ENCODE measurements around the gene CD7.

The CD7 gene

GRCh38 chr17:82346342-82347300 is 29.2 kb upstream of the CD7 start:
- peak in 2 of 3 donors; percentile 24 to 38 for DNase-seq

GRCh38 chr17:82345151-82345976 is 28.0 kb upstream of the CD7 start:
- DNase-seq: no peak

GRCh38 chr17:82344175-82344907 is 26.9 kb upstream of the CD7 start:
- no peak for DNase-seq

- no peak for DNase-seq
Measured at GRCh38 chr17:82343560-82343959, 26.2 kb upstream of the CD7 start.

- no peak for DNase-seq
Measured at GRCh38 chr17:82342361-82343079, 25.1 kb upstream of the CD7 start.

GRCh38 chr17:82339634-82340580 is 22.5 kb upstream of the CD7 start:
- DNase-seq: no peak

- DNase-seq: no peak
Measured at GRCh38 chr17:82338858-82339633, 21.6 kb upstream of the CD7 start.

GRCh38 chr17:82334622-82335394 is 17.4 kb upstream of the CD7 start:
- DNase-seq: peak; percentile 29 to 57 (median 56)

GRCh38 chr17:82334204-82334621 is 16.8 kb upstream of the CD7 start:
- DNase-seq: no peak

GRCh38 chr17:82333279-82334171 is 16.1 kb upstream of the CD7 start, which contains the start of gene SECTM1:
TSS of gene SECTM1 (minus strand) at chr17:82333766. CDS start at chr17:82327240, 6,526 bp downstream.
- DNase-seq: peak; percentile 61 to 77 (median 72)

- DNase-seq: peak; percentile 80 to 84 (median 81)
Measured at GRCh38 chr17:82332669-82333278, 15.4 kb upstream of the CD7 start.

- no peak for DNase-seq
Measured at GRCh38 chr17:82331345-82331939, 14.0 kb upstream of the CD7 start.

GRCh38 chr17:82330322-82331239 is 13.2 kb upstream of the CD7 start:
- no peak for DNase-seq

GRCh38 chr17:82329683-82330321 is 12.4 kb upstream of the CD7 start:
- DNase-seq: no peak

GRCh38 chr17:82328994-82329507 is 11.6 kb upstream of the CD7 start:
- no peak for DNase-seq
